HepG2 (cell line): ENCODE measurements around the gene DPYD.

Source experiments
- BRCA1 ChIP-seq: sonication (generic); formaldehyde crosslinking; IDR thresholded peaks from 2 replicates; pipeline ENCODE4 v1.4.0; 2020; ENCODE audit warnings: missing genetic modification reagents
- CTCF ChIP-seq: sonication (generic); formaldehyde crosslinking; IDR thresholded peaks from 2 replicates; pipeline ENCODE4 v1.5.0; 2020; ENCODE audit warnings: mild to moderate bottlenecking, missing genetic modification reagents, moderate library complexity
- EZH2 ChIP-seq: conservative IDR thresholded peaks from 2 replicates; pipeline ENCODE4 v1.6.1; 2012; ENCODE audit warnings: mild to moderate bottlenecking, low read depth, low read length, moderate library complexity
- KLF12 ChIP-seq: sonication (generic); formaldehyde crosslinking; IDR thresholded peaks from 2 replicates; pipeline ENCODE4 v1.4.0; 2020; ENCODE audit warnings: missing genetic modification reagents, borderline replicate concordance
- SYNCRIP ChIP-seq: fragments of 200-400 bp; formaldehyde crosslinking; IDR thresholded peaks from 2 replicates; pipeline ENCODE4 v1.6.1; 2018; ENCODE audit warnings: mild to moderate bottlenecking, low read depth, low read length; ENCODE audit not compliant: insufficient read depth
- YY1 ChIP-seq: IDR thresholded peaks from 2 replicates; pipeline ENCODE4 v1.6.1; 2011; ENCODE audit warnings: low read length, low read depth, moderate library complexity, mild to moderate bottlenecking; ENCODE audit not compliant: insufficient read depth, insufficient replicate concordance
- ZFP1 ChIP-seq: IDR thresholded peaks from 2 replicates; pipeline ENCODE4 v1.6.1; 2016
- ZNF138 ChIP-seq: sonication (generic); formaldehyde crosslinking; IDR thresholded peaks from 2 replicates; pipeline ENCODE4 v1.5.0; 2020; ENCODE audit warnings: mild to moderate bottlenecking, low read depth, missing genetic modification reagents
- ZSCAN21 ChIP-seq: sonication (generic); formaldehyde crosslinking; IDR thresholded peaks from 2 replicates; pipeline ENCODE4 v1.8.0; 2022; ENCODE audit warnings: mild to moderate bottlenecking, missing genetic modification reagents, moderate library complexity, borderline replicate concordance
- TF ChIP-seq, protein P1 (sequence below): sonication (generic); formaldehyde crosslinking; IDR thresholded peaks from 2 replicates; pipeline ENCODE4 v1.5.1; 2020; ENCODE audit warnings: missing genetic modification reagents, mild to moderate bottlenecking, borderline replicate concordance
- TF ChIP-seq, protein P2 (sequence below): sonication (generic); formaldehyde crosslinking; IDR thresholded peaks from 2 replicates; pipeline ENCODE4 v1.5.0; 2020; ENCODE audit warnings: mild to moderate bottlenecking, missing genetic modification reagents
- TF ChIP-seq, protein P3 (sequence below): sonication (generic); formaldehyde crosslinking; IDR thresholded peaks from 2 replicates; pipeline ENCODE4 v1.4.0; 2020; ENCODE audit warnings: missing genetic modification reagents

- TF ChIP-seq, protein P1, sequence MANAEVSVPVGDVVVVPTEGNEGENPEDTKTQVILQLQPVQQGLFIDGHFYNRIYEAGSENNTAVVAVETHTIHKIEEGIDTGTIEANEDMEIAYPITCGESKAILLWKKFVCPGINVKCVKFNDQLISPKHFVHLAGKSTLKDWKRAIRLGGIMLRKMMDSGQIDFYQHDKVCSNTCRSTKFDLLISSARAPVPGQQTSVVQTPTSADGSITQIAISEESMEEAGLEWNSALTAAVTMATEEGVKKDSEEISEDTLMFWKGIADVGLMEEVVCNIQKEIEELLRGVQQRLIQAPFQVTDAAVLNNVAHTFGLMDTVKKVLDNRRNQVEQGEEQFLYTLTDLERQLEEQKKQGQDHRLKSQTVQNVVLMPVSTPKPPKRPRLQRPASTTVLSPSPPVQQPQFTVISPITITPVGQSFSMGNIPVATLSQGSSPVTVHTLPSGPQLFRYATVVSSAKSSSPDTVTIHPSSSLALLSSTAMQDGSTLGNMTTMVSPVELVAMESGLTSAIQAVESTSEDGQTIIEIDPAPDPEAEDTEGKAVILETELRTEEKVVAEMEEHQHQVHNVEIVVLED (CRISPR knock-in tag) = no peak
- TF ChIP-seq YY1 = no peak
- no peak for TF ChIP-seq SYNCRIP
- TF ChIP-seq EZH2 = no peak
- TF ChIP-seq BRCA1 (CRISPR knock-in tag) = no peak
- TF ChIP-seq ZSCAN21 (CRISPR knock-in tag) = no peak
- no peak for TF ChIP-seq ZFP1 (CRISPR knock-in tag)
- no peak for TF ChIP-seq KLF12
- no peak for TF ChIP-seq ZNF138
- TF ChIP-seq, protein P2, sequence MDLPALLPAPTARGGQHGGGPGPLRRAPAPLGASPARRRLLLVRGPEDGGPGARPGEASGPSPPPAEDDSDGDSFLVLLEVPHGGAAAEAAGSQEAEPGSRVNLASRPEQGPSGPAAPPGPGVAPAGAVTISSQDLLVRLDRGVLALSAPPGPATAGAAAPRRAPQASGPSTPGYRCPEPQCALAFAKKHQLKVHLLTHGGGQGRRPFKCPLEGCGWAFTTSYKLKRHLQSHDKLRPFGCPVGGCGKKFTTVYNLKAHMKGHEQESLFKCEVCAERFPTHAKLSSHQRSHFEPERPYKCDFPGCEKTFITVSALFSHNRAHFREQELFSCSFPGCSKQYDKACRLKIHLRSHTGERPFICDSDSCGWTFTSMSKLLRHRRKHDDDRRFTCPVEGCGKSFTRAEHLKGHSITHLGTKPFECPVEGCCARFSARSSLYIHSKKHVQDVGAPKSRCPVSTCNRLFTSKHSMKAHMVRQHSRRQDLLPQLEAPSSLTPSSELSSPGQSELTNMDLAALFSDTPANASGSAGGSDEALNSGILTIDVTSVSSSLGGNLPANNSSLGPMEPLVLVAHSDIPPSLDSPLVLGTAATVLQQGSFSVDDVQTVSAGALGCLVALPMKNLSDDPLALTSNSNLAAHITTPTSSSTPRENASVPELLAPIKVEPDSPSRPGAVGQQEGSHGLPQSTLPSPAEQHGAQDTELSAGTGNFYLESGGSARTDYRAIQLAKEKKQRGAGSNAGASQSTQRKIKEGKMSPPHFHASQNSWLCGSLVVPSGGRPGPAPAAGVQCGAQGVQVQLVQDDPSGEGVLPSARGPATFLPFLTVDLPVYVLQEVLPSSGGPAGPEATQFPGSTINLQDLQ (CRISPR knock-in tag) = no peak
- TF ChIP-seq CTCF = no peak
- TF ChIP-seq, protein P3, sequence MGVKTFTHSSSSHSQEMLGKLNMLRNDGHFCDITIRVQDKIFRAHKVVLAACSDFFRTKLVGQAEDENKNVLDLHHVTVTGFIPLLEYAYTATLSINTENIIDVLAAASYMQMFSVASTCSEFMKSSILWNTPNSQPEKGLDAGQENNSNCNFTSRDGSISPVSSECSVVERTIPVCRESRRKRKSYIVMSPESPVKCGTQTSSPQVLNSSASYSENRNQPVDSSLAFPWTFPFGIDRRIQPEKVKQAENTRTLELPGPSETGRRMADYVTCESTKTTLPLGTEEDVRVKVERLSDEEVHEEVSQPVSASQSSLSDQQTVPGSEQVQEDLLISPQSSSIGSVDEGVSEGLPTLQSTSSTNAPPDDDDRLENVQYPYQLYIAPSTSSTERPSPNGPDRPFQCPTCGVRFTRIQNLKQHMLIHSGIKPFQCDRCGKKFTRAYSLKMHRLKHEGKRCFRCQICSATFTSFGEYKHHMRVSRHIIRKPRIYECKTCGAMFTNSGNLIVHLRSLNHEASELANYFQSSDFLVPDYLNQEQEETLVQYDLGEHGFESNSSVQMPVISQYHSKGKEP = no peak
Measured at GRCh38 chr1:97350662-97351061, 570.2 kb downstream of the DPYD start.
